ENCODE data around the gene PANK1. TPM values are rescaled to one million over a fixed set of nuclear protein-coding genes. Genes with fewer than 3 reads are reported as not detected.

The PANK1 gene
- total and polyA plus RNA-seq, 9 of the 15 experiments (the other 6 are each of a cell fraction or from before 2014, with no cell fraction given) = 1.7 to 10.7 (median 6.5) TPM

GRCh38 chr10:89653410-89653869 lies 8.4 kb upstream of the PANK1 start (continued):
- no peak for TF ChIP-seq NFRKB (IDR thresholded peaks at IDR 0.05; ENCODE audit: low read depth)
- TF ChIP-seq MECOM (CRISPR knock-in tag; IDR thresholded peaks at IDR 0.05) = no peak
- no peak for TF ChIP-seq SMARCA4 (IDR thresholded peaks at IDR 0.05)
- TF ChIP-seq RBM34 (IDR thresholded peaks at IDR 0.05; ENCODE audit: borderline replicate concordance, insufficient read depth, low read length) = no peak
- no peak for TF ChIP-seq MLLT1 (IDR thresholded peaks at IDR 0.05)
- no peak for TF ChIP-seq PBX2 (CRISPR knock-in tag; IDR thresholded peaks at IDR 0.05; ENCODE audit: low read depth)
- TF ChIP-seq PBX2 (tag; conservative IDR thresholded peaks at IDR 0.05; ENCODE audit: low read depth) = no peak

- no TSS peak for BruUV-seq (replicated peaks)
- WGBS (ENCODE audit: insufficient coverage, low coverage, missing lambda C conversion rate) = 72% methylated on average over 3 of the region's 3 CpGs
- in situ Hi-C loops (cut with MboI) = no loop called here
- DNase-seq (ENCODE audit: extremely low read depth in 1 of 4, low spot score in 3 of 4) (no peak), FAIRE-seq (no peak), ATAC-seq (no peak)
- ChIA-PET CTCF (ENCODE audit: low intra/inter-chr PET ratio) (no interaction called here), POLR2A (no interaction called here)
- Histone ChIP-seq H2AFZ (ENCODE audit: low read depth, low read length) (no peak overlapping the region), H3K9me1 (ENCODE audit: control insufficient read depth, insufficient read depth, low read length) (no peaks in the 10 kb centered on the region), H3K79me2 (ENCODE audit: control insufficient read depth, insufficient read depth, low read length) (no peaks in the 10 kb centered on the region), H3K4me3 (no peak overlapping the region), H4K20me1 (replicated peaks; ENCODE audit: control insufficient read depth, insufficient read depth, low read length) (no peaks in the 10 kb centered on the region), H3K9ac (ENCODE audit: insufficient read depth in 1 of 2, low read depth in 2 of 2, low read length in 2 of 2) (no peak overlapping the region), H3K9me3 (replicated peaks; ENCODE audit: control insufficient read depth, insufficient read depth, low read depth, low read length) (no peaks in the 10 kb centered on the region), H3K27me3 (ENCODE audit: control insufficient read depth in 2 of 2, insufficient read depth in 2 of 2, low read length in 2 of 2) (no peaks in the 10 kb centered on the region), H3K4me1 (replicated peaks in 1 of 2; ENCODE audit: control insufficient read depth in 2 of 2, insufficient read depth in 2 of 2, low read length in 2 of 2) (peaks cover 0 to 15% of the 10 kb centered on the region in 2 experiments; a peak in 1 of 5 replicates), H3K4me2 (ENCODE audit: insufficient read depth, low read length) (no peak overlapping the region), H3K36me3 (ENCODE audit: control insufficient read depth, insufficient read depth, low read length) (no peaks in the 10 kb centered on the region), H3K27ac (ENCODE audit: extremely low read depth, low read depth, low read length) (no peak overlapping the region)
- intact Hi-C loops (cut with micrococcal nuclease) = no loop called here
- no peak for TF ChIP-seq NR1H2 (CRISPR knock-in tag; IDR thresholded peaks at IDR 0.05)
- TF ChIP-seq ASH1L (IDR thresholded peaks at IDR 0.05; ENCODE audit: borderline replicate concordance, low read depth, partially characterized antibody) = no peak
- no peak for TF ChIP-seq ZNF174 (CRISPR knock-in tag; IDR thresholded peaks at IDR 0.05)
- no peak for TF ChIP-seq FOXA3 (CRISPR knock-in tag; conservative IDR thresholded peaks at IDR 0.05 in 1 of 2, IDR thresholded peaks at IDR 0.05 in 1 of 2)
- no peak for TF ChIP-seq IRF1 (CRISPR knock-in tag; IDR thresholded peaks at IDR 0.05; ENCODE audit: borderline replicate concordance)
- no peak for TF ChIP-seq COPS2 (conservative IDR thresholded peaks at IDR 0.05)
- TF ChIP-seq RBM22 (IDR thresholded peaks at IDR 0.05; ENCODE audit: low read depth, low read length, poor library complexity, severe bottlenecking) = no peak
- no peak for TF ChIP-seq CBFA2T2 (conservative IDR thresholded peaks at IDR 0.05)
- no peak for TF ChIP-seq KLF10 (CRISPR knock-in tag; IDR thresholded peaks at IDR 0.05)
Measured at GRCh38 chr10:89652806-89653370, 7.8 kb upstream of the PANK1 start.
